ENCODE measurements around the gene HOXC9. TPM values are rescaled to one million over a fixed set of nuclear protein-coding genes. Genes with fewer than 3 reads are reported as not detected.

The HOXC9 gene
- total and polyA plus RNA-seq, 9 of the 15 experiments (the other 6 are each of a cell fraction or from before 2014, with no cell fraction given), result 1.1 to 10.5 (median 9.3) TPM

DNA sequence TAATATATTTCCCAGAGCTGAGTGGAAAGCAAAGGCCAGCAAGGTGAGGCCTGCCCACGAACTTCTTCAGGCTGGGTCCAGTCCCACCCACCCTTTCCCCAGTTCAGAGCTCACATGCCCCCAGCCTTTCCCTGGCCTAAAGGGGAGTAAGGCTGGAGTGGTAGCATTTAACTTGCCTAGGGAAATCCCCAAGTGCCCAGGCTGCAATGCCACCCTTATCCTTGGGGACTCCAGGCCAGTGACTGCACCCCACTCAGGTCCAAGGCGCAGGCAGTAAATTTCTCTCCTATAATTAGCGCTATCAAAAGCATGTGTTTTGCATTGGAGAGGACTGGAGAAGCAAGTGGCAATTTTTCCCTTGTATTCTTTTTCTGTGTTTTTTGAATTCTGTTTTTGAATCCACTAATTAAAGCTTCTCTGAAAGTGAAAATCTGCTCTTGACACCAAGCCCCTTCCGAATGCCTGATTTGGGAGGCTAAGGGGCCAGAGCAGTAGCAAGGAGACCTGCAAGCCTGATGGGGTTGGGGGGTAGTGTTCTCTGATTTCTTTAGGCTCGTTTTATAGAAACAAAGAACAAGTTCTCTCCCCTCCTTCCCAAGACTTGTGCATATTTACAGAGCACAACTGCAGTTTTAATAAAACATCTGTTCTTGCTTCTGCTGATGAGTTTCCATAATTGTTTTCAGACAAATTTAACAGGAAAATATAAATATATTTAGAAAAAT lies 24.8 kb downstream of the HOXC9 start:
- Histone ChIP-seq H3K79me2 (ENCODE audit: control insufficient read depth, insufficient read depth, low read length) (no peaks in the 10 kb centered on the region; the same call in 2 of the 3 replicates), H3K4me2 (ENCODE audit: insufficient read depth, low read length) (no peak overlapping the region), H4K20me1 (replicated peaks; ENCODE audit: control insufficient read depth, insufficient read depth, low read length) (no peaks in the 10 kb centered on the region), H3K9me3 (replicated peaks; ENCODE audit: control insufficient read depth, insufficient read depth, low read depth, low read length) (no peaks in the 10 kb centered on the region), H3K4me3 (no peak overlapping the region), H3K27me3 (ENCODE audit: control insufficient read depth in 2 of 2, insufficient read depth in 2 of 2, low read length in 2 of 2) (no peaks in the 10 kb centered on the region), H3K4me1 (replicated peaks in 1 of 2; ENCODE audit: control insufficient read depth in 2 of 2, insufficient read depth in 2 of 2, low read length in 2 of 2) (peaks cover 10 to 30% of the 10 kb centered on the region in 2 experiments), H3K36me3 (ENCODE audit: control insufficient read depth, insufficient read depth, low read length) (no peaks in the 10 kb centered on the region), H2AFZ (ENCODE audit: low read depth, low read length) (no peak overlapping the region), H3K9ac (ENCODE audit: insufficient read depth in 1 of 2, low read depth in 2 of 2, low read length in 2 of 2) (no peak overlapping the region; a peak in 1 of 4 replicates), H3K9me1 (ENCODE audit: control insufficient read depth, insufficient read depth, low read length) (no peaks in the 10 kb centered on the region), H3K27ac (ENCODE audit: extremely low read depth, low read depth, low read length) (no peak overlapping the region)
- 54% methylated on average over 5 of the region's 5 CpGs for WGBS (ENCODE audit: insufficient coverage, low coverage, missing lambda C conversion rate)
- POLR2A ChIA-PET, result interaction anchor here (0.6 to 0.8 kb wide), 3 partner anchors 12 to 826 kb away, joined by 3 to 5 read pairs (median 3); no protein-coding TSS in a partner anchor
- BruUV-seq (replicated peaks), result no TSS peak
- intact Hi-C loops (cut with micrococcal nuclease) (no loop called here), in situ Hi-C loops (cut with MboI) (loop anchor here (10.0 kb wide), 1 partner anchor 170 kb away; no protein-coding TSS in a partner anchor)
- FAIRE-seq (no peak), DNase-seq (ENCODE audit: extremely low read depth in 1 of 4, low spot score in 3 of 4) (no peak), ATAC-seq (no peak)
- CTCF ChIA-PET (ENCODE audit: low intra/inter-chr PET ratio), result no interaction called here
- TF ChIP-seq BRD4 (IDR thresholded peaks at IDR 0.05), result no peak
- TF ChIP-seq, protein P1, sequence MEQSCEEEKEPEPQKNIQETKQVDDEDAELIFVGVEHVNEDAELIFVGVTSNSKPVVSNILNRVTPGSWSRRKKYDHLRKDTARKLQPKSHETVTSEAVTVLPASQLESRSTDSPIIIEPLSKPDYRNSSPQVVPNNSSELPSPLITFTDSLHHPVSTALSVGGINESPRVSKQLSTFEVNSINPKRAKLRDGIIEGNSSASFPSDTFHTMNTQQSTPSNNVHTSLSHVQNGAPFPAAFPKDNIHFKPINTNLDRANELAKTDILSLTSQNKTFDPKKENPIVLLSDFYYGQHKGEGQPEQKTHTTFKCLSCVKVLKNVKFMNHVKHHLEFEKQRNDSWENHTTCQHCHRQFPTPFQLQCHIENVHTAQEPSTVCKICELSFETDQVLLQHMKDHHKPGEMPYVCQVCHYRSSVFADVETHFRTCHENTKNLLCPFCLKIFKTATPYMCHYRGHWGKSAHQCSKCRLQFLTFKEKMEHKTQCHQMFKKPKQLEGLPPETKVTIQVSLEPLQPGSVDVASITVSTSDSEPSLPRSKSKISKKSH (CRISPR knock-in tag; IDR thresholded peaks at IDR 0.05), result no peak
- no peak for TF ChIP-seq MEF2D (tag; conservative IDR thresholded peaks at IDR 0.05; ENCODE audit: low read depth)
- no peak for TF ChIP-seq GATA2 (CRISPR knock-in tag; IDR thresholded peaks at IDR 0.05)
- no peak for TF ChIP-seq NR2F6 (CRISPR knock-in tag; IDR thresholded peaks at IDR 0.05)
- TF ChIP-seq, protein P2, sequence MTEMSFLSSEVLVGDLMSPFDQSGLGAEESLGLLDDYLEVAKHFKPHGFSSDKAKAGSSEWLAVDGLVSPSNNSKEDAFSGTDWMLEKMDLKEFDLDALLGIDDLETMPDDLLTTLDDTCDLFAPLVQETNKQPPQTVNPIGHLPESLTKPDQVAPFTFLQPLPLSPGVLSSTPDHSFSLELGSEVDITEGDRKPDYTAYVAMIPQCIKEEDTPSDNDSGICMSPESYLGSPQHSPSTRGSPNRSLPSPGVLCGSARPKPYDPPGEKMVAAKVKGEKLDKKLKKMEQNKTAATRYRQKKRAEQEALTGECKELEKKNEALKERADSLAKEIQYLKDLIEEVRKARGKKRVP (CRISPR knock-in tag; IDR thresholded peaks at IDR 0.05), result no peak
- TF ChIP-seq, protein P3, sequence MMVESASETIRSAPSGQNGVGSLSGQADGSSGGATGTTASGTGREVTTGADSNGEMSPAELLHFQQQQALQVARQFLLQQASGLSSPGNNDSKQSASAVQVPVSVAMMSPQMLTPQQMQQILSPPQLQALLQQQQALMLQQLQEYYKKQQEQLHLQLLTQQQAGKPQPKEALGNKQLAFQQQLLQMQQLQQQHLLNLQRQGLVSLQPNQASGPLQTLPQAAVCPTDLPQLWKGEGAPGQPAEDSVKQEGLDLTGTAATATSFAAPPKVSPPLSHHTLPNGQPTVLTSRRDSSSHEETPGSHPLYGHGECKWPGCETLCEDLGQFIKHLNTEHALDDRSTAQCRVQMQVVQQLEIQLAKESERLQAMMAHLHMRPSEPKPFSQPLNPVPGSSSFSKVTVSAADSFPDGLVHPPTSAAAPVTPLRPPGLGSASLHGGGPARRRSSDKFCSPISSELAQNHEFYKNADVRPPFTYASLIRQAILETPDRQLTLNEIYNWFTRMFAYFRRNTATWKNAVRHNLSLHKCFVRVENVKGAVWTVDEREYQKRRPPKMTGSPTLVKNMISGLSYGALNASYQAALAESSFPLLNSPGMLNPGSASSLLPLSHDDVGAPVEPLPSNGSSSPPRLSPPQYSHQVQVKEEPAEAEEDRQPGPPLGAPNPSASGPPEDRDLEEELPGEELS (CRISPR knock-in tag; IDR thresholded peaks at IDR 0.05; ENCODE audit: borderline replicate concordance), result no peak
- TF ChIP-seq, protein P4, sequence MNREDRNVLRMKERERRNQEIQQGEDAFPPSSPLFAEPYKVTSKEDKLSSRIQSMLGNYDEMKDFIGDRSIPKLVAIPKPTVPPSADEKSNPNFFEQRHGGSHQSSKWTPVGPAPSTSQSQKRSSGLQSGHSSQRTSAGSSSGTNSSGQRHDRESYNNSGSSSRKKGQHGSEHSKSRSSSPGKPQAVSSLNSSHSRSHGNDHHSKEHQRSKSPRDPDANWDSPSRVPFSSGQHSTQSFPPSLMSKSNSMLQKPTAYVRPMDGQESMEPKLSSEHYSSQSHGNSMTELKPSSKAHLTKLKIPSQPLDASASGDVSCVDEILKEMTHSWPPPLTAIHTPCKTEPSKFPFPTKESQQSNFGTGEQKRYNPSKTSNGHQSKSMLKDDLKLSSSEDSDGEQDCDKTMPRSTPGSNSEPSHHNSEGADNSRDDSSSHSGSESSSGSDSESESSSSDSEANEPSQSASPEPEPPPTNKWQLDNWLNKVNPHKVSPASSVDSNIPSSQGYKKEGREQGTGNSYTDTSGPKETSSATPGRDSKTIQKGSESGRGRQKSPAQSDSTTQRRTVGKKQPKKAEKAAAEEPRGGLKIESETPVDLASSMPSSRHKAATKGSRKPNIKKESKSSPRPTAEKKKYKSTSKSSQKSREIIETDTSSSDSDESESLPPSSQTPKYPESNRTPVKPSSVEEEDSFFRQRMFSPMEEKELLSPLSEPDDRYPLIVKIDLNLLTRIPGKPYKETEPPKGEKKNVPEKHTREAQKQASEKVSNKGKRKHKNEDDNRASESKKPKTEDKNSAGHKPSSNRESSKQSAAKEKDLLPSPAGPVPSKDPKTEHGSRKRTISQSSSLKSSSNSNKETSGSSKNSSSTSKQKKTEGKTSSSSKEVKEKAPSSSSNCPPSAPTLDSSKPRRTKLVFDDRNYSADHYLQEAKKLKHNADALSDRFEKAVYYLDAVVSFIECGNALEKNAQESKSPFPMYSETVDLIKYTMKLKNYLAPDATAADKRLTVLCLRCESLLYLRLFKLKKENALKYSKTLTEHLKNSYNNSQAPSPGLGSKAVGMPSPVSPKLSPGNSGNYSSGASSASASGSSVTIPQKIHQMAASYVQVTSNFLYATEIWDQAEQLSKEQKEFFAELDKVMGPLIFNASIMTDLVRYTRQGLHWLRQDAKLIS (CRISPR knock-in tag; IDR thresholded peaks at IDR 0.05), result no peak
- no peak for TF ChIP-seq EWSR1 (IDR thresholded peaks at IDR 0.05; ENCODE audit: borderline replicate concordance, low read depth, partially characterized antibody)
- TF ChIP-seq, protein P5, sequence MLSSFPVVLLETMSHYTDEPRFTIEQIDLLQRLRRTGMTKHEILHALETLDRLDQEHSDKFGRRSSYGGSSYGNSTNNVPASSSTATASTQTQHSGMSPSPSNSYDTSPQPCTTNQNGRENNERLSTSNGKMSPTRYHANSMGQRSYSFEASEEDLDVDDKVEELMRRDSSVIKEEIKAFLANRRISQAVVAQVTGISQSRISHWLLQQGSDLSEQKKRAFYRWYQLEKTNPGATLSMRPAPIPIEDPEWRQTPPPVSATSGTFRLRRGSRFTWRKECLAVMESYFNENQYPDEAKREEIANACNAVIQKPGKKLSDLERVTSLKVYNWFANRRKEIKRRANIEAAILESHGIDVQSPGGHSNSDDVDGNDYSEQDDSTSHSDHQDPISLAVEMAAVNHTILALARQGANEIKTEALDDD (IDR thresholded peaks at IDR 0.05), result no peak
- no peak for TF ChIP-seq HSF4 (CRISPR knock-in tag; IDR thresholded peaks at IDR 0.05; ENCODE audit: borderline replicate concordance)
- TF ChIP-seq RFX5 (IDR thresholded peaks at IDR 0.05; ENCODE audit: low read depth, low read length), result no peak
